Activated effector memory CD4-positive, alpha-beta T cell treated with anti-CD3 and anti-CD28 coated beads, Interleukin-2, amount 50 U/mL, for 16 hours (primary cell): Measurements from ENCODE around the gene CRYL1.

ENCODE experiments used
- DNase-seq: peaks from one replicate; pipeline ENCODE4 v3.0.0-alpha.2; 2020

CRYL1 gene

DNA sequence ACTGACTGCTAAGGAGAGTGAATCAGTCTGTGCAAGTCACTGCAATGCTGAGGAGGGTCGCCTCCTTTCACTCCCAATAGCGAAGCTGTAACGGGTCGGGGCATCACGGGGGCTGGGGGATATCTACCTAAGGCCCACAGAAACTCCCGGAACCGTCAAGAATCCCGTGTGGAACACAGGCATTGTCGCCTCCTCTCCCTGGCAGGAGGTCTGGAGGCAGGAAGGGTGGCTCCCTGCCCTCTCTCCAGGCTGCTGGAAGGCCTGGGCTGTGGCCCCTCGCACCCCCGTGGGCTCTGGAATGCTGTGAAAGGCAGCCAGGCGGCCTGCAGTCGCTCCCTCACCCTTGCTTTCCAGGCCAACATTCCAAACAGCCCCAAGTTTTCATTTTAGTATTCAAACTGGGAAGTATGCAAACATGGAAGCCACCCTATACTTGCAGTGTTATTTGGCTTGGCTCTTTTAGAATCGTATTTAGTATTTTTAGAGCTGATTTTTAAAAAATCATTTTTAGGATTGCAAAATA lies 109.4 kb downstream of the CRYL1 start:
- DNase-seq = no peak

DNA sequence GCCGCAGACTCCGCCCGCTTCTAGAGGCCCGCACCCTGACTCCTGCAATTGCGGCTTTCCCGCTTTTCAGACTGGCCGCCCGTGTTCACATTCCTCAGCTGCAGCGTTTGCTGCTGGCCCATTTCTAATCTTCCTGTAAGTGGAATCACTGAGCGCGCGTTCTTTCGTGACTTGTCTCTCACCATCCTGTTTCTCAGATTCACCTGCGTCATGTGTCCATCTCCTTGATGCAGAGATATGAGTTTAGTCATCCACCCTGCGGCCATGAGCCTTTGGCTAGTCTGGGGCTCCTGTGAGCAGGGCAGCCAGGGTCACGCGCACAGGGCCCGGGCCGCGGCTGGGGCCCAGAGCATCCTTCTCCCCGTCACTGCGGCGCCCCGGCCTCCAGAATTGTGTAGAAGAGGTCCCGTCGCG lies 110.0 kb downstream of the CRYL1 start:
- DNase-seq = no peak

DNA sequence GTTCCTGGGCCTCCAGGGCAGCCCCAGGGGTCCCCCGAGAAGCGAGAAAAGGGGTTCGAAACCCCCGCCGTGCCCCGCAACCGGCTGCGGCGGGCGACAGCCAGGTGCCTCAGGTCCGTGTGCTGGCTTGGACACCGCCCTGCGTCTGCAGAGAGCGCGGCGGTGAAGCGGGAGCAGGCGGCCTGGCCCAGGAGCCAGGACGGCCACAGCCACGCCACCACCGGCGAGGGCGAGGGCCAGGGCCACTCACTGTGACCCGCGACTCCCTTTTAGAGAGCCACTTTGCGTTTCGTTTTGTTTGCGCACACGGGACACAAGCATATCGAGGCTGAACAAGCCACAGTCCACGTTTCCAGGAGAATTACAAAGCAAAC lies 110.4 kb downstream of the CRYL1 start:
- DNase-seq = no peak

DNA sequence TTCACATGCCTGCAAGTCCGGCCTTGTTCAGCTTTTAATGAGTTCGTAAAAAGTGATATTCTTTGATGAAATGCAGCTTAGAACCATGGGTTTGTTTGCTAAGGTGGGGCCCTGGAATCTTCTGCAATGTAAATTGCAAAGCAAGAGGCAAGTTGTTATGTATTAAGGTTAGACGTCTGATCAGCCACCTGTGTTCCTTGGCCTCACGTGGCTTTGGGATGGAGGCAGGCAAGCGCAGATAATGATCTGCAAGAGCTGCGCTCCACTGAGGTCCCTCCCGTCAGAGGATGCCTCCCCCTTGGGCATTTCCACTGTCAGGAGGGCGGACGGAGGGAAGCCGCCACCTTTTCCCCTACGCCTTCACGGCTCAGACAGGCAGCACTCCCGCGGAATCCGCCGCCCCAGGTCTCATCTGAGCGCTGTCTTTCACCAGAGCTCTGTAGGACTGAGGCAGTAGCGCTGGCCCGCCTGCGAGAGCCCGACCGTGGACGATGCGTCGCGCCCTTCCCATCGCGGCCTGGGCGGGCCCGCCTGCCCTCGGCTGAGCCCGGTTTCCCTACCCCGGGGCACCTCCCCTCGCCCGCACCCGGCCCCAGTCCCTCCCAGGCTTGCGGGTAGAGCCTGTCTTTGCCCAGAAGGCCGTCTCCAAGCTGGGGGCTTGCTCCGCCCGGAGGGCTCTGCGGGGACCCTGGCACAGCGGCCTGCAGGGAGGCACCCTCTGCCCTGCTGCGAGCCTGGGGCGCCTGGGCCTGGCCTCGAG lies 110.9 kb downstream of the CRYL1 start:
- DNase-seq = no peak

DNA sequence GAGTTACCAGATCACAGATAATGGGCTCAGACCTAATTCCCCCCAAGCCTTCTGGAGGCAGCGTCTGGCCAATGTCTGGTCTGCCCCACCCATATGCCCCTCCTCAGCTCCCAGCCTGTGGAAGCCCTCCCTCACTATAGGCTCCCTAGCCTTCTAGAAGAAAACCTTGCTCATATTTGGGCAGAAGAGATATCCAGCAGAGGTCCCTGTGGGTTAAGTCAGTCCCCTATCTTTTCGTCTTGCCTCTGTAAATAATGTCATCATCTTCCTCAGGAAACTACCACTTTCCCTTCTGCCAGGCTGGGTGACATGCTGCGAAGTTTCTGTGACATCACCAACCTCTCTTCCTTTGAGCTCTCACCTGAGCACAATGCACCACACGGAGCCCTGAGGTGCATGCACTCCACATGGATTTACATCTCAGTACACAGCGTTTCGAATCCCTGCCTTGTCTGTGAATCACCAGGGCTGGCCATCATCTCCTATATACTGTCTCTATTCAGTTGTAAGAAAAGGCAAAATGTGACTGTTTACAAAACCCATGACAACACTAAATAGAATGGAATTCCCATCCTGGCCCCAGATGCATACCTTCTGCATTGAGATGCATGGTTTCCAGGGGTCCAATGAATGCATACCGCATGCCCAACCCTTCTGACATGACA lies 112.8 kb downstream of the CRYL1 start:
- peak; percentile 69 for DNase-seq

DNA sequence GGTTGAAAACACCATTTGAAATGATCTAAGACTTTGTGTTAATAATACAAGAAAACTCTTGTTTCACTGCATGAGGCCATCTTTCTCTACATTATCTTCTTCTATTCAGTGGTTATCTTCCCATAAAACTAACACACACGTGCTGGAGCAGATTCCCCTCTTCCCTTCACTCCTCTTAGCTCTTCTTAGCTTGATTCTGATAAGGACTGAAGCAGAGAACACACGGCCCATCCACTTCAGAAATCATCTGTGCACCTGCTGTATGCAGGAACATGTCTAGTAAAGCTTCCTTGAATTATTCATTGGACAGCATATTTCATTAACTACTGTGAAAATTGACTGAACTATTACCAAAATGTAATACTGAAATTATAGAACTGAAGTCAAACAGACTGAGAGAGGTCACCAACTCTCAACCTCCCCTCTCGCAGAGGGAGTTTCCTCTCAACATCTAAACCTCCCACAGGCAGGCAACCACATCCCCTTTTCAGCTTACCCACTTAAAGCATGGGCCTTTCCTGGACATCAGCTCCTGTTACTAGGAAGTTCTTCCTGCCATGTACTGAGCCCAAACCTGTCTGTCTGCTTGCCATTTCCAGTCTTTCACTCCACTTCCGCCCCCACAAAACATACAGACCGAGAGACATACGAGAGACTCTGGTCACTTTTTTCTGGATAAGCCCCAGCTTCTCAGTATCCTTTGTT lies 113.9 kb downstream of the CRYL1 start:
- DNase-seq = peak; percentile 77

DNA sequence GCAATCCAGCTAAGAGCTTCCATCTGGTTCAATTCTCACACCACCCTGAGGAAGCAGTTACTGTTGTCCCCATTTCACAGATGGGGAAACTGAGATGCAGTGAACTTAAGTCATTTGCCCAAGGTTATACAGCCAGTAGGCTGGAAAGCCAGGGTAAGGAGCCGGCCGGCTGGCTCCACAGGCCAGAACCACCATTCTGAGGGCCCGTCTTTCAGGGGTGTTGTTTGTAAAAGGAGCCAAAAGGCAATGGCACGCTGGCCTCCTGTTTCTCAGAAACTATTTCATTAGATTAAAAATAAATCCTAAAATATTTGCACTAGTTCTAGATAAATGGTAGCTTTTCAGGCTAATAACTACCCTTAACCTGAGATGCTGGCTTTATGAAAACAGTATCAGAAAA lies 114.9 kb downstream of the CRYL1 start:
- peak; percentile 10 for DNase-seq

DNA sequence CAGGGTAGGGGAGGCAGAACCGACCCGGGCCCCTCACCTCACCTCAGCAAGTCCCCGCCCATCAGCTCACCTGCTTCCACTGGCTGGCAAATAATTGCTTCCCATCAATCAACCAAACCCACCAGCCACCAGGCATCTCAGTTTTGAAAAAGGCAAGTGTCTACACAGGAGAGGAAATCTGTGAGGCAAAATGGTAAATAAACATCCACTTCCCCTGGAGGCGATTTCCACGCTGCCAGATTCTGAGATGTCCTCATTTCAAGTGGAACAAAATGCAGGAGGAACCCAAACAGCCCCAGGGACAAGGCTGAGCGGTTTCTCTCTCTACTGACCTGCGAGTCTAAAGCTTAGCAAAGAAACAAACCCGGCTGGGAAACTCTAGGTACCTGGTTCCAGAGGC lies 117.5 kb downstream of the CRYL1 start:
- DNase-seq = peak; percentile 39

DNA sequence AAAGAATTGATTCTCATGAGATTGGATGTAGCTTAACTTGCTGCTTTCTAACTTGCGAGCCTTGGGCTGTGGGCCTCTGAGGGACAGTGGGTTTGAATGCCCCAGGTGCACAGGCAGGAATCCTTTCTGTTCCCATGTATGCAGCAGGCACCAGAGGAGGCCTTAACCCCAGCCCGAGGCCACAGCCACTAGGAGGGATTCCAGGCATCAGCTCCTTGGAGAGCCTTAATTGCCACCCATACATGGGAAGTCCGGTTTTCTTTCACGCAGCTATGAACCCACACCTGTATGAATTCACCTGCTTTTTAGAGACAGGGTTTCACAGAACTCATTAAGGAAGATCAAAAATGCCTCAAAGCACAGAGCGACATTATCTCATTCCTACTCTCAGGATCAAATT lies 117.9 kb downstream of the CRYL1 start:
- DNase-seq = no peak

DNA sequence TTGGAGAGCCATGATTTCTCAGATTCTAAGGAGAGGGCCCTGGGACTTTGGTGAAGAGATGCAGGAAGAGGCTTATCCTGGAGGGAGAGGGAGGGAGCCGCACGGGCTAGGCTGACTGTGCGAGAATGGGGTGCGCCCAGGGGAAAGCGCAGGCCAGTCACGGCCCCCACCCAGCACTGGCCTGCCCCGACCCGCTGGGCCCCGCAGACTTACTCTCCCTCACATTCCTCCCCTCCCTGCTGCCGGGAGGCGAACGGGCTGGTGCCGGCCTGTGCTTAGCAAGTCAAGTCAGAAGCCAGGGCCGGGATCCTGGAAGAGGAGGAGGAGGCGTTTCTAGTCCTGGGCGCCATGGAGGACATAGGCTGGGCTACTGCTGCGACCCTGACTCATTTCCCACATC lies 120.0 kb downstream of the CRYL1 start:
- DNase-seq = no peak

DNA sequence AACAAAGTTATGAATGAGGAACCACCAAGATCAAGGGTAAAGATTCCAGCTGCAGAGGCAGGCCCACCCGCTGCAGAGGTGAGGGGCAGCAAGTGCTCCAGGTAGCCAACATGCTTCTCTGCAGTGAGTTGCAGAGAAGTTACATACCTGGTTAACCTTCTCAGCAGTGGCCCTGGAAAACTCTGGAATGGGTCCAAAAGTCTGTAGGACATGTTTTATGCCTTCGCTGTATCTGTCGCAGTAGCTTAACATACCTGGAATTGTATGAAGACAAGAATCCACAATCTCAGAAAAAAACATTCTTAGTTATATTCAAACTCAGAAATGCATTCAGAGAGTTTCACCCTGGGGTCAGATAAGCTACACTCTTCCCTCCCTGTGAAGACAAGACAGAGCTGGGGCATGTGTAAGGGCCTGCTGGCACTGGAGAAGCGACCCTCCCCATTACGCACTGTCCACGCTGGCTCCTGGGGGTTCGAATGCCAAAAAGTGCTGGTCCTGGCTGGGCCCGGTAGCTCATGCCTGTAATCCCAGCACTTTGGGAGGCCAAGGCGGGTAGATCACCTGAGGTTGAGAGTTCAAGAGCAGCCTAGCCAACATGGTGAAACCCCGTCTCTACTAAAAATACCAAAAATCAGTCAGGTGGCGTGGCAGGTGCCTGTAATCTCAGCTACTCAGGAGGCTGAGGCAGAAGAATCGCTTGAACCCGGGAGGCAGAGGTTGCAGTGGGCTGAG lies 121.0 kb downstream of the CRYL1 start:
- DNase-seq = no peak

DNA sequence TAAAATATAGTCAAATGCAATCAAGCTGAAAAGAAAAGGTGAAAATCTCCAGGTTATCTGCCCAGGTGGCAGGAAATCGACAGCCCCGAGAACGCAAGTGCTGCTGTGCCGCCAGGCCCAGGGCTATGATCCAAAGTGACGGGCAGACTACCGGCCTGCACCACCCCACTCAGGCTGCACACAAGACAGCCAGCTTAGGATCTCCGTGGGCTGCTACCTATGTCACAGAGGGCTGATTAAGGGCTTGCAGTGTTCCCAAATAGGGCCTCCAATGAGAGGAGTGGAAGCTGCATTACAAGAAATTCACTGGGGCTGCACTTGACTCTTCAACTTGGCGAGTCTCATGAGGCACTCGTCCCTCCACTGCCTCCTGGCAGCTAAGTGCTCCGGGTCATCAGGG lies 121.8 kb downstream of the CRYL1 start:
- DNase-seq = no peak

DNA sequence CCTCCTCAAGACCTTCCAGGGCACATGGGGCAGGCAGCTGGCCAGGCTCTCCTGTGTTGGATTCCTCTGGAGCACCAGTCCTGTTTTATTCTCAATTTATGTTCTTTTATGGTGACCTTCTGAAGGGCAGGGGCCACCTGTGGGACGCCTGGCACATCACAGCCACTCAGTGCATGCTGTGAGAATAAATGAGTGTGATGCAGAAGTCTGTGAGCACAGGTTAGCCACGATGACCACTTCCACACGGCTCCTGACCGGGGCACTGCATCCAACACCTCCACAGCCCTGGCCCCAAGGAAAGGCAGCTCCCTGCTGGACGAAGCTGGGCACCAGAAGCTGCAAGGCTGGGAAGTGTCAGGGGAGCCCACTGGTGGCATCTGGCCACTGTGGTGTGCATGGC lies 122.8 kb downstream of the CRYL1 start:
- DNase-seq = no peak

DNA sequence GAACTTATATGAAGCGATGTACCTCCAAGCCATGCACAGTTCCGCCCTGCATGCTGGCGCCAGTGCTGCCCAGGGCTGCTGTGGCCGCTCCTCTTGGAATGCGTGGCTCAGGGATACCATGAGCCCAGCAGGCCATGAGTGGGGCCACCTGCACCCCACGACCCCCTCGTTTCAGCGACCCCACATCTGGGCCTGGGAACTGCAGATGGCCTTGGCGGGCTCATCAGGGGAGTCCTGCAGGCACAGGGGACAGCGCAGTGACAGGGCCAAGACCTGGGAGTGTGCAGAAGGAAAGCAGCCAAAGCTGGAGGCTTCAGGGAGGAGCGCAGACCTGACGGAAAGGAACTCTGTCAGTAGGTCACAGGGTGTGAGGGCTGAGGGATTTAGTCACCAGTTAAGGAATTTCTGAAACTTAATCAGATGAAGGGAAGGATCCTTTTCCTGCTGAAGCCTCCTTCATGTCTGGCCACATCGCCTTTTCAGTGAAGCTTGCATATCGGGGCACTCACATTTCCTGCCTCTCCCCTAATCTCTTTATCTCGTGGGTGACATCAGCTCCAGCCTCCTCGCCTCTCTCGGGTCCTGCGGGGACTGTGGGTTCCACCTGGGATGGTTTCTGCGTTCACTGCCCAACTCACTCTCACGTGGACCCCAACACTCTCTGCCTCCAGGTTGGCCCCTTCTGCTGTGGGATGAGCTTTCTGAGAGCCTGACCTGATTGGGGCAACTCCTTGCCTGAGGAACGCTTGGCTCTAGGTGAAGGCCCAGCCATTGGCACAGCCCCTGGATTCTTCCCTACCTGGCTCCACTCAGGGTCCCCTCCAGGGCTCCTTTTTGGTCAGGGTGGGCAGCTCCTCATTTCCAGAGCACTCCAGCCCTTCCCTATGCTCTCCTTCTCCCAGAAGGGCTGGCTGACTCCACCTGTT lies 123.5 kb downstream of the CRYL1 start:
- DNase-seq = no peak

DNA sequence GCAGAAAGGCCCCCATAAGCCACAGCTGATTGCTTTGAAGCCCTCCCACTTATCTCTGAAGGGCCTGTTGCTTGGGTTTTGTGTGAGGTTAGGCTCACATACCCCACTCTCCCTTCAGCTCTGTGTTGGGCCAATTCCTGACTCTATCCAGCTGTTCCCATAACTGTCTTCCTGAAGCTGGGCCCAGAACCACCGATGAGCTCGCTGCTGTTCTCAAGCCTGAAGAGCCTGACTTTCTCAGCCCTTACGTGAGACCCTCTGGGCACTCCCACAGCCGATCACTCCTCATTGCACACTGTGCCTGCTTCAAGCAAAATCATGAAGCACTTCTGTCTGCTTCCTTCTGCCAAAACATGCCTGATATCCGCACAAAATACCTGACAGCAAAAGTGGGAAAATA lies 124.1 kb downstream of the CRYL1 start:
- no peak for DNase-seq

DNA sequence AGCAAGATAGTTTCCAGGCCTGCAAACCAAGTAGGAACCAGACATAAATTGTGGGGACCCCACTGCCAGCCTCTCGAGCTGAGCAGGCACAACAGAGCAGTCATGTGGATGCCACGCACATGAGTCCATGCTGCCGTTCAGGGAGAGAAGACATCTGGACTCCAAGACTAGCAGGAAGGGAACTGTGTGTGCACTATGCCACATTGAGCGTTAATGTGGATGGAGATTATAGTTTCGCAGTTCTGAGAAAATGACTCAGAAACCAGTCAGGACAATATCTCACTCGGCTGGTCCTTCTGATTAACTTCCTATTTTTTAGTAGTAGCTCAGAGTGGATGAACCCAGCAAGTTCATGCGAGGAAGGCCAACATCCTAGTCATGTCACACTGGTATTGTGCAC lies 124.9 kb downstream of the CRYL1 start:
- DNase-seq = no peak

DNA sequence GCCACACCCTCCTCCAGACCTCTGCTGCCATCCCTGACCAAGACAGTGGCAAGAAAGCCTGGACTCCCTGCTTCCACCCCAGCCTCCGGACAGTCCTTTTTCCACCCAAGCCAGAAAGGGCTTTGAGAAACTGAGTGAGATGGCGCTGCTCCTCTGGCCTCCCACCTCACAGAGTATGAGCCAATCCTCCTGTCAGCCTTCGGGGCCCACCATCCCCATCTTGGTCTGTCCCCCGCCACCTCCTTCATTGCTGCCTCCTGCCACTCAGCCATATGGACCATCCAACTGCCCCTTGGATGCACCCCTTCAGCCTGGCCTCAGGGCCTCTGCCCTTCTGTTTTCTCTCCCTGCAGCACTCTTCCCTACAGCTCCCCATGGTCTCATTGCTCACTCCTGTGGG lies 125.7 kb downstream of the CRYL1 start:
- DNase-seq = no peak

DNA sequence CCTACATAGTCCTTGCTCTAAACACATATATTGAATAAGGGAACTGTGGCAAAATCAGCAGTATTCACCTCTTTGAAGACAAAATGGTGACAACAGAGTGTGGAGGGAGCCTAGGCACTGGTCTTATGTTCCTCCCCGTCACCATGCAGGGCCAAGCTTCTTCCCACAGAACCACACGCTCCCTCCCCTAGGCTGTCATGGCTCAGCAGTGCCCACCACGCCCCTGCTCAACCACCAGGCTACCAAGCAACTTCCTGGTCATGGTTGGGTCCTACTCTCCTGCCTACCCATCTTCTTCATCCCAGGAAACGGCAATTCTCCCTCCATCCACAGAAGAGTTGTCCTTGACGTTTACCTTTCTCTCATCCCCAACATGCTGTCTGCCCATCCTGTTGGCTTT lies 126.1 kb downstream of the CRYL1 start:
- DNase-seq = no peak

DNA sequence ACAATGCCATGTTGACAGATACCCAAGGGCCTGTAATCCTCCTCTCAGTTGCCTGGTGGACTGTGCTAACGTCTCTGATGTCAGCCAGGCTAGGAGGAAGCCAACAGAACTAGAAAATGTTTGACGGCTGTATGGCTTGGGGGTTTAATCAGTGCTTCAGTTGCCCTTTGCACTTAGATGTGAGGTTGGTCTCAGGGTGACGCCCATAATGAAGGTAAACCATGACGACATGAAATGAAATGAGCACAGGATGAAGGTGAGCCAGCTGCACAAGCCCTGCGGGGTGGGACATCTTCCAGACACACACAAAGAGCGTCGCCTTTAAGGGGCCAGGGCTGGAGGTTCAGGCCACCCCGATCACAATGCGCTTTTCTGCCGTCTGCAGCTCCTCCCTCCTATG lies 127.2 kb downstream of the CRYL1 start:
- no peak for DNase-seq

DNA sequence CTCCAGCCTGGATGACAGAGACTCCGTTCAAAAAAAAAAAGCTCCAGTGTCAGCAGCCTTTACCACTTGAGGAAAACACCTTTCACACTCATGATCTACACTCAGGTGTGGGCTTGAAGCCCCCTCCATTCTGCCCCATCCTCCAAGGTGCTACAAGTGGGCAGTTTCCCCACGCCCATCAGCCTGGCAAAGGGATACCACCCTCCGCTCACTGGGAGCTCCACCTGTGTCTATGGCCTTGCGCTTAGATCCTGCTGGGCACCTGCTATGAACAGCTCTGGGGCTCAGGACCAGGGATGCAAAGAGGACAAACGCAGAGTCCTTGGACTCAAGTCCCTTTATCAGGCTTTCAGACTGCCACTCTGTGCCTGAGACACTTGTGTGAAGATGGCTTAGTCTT lies 127.8 kb downstream of the CRYL1 start:
- no peak for DNase-seq

DNA sequence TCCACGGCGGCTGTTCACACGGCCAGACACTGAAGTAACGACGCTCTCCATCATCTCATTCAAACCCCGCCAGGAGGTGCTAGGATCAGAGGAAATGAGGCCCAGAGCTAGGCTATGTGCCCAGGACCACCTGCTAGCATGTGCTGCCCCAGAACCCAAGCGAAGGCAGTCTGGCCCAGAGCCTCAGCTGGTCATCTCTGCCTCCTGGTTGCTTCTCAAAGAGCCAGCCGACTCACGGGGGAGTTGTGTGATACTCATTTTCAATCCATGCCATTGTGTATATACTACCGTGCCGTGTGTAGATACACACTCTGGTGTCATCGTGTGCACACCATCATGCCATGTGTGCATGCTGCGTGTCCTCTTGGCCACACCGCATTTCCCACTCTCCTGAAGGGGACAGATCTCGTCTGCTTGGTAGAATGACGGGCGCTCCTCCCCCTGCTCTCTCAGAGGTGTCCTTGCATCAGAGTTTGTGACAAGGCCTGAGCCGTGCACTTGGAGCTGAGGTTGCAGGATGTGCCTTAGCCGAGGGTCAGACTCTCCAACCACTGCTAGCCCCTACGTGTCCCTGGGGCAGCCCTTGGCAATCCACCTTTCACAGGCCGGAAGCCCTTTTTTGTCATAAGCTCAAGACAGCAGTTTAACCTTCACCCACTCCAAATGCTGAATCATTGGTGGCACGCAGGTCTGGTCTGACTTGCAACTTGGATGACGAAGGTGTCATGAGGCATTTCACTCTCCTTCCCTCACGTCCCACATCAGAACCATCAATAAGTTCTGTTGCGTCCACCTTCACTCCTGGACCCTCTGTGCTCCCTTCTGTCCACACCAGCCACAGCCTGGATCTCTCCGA lies 130.4 kb downstream of the CRYL1 start:
- no peak for DNase-seq
